HEK293 (cell line): ENCODE measurements around the gene RAB3IP.

Source experiments
- CTCF ChIP-seq: fragments of 450-650 bp; formaldehyde crosslinking; IDR thresholded peaks from 2 replicates; pipeline ENCODE4 v1.5.1; 2016; ENCODE audit warnings: missing biosample characterization, missing genetic modification characterization
- INSM2 ChIP-seq: fragments of 450-650 bp; formaldehyde crosslinking; IDR thresholded peaks from 2 replicates; pipeline ENCODE4 v1.5.1; 2016; ENCODE audit warnings: missing biosample characterization, missing genetic modification characterization
- REST ChIP-seq: fragments of 450-650 bp; formaldehyde crosslinking; IDR thresholded peaks from 2 replicates; pipeline ENCODE4 v1.5.1; 2016; ENCODE audit warnings: missing biosample characterization, missing genetic modification characterization
- SETDB1 ChIP-seq: IDR thresholded peaks from one replicate; pipeline ENCODE4 v1.6.1; 2017; ENCODE audit warnings: mild to moderate bottlenecking, low read length, moderate library complexity, mixed read lengths; ENCODE audit not compliant: insufficient read length
- SP2 ChIP-seq: fragments of 450-650 bp; formaldehyde crosslinking; IDR thresholded peaks from 2 replicates; pipeline ENCODE4 v1.5.1; 2016; ENCODE audit warnings: missing biosample characterization, missing genetic modification characterization
- ZBTB11 ChIP-seq: fragments of 450-650 bp; formaldehyde crosslinking; conservative IDR thresholded peaks from 2 replicates; pipeline ENCODE4 v1.5.1; 2016; ENCODE audit warnings: low read depth, missing biosample characterization, missing genetic modification characterization
- ZEB2 ChIP-seq: fragments of 450-650 bp; formaldehyde crosslinking; IDR thresholded peaks from 2 replicates; pipeline ENCODE4 v1.5.1; 2016; ENCODE audit warnings: missing biosample characterization, missing genetic modification characterization
- ZFP41 ChIP-seq: fragments of 450-650 bp; formaldehyde crosslinking; IDR thresholded peaks from 2 replicates; pipeline ENCODE4 v1.5.1; 2016; ENCODE audit warnings: missing biosample characterization, missing genetic modification characterization, borderline replicate concordance
- ZNF274 ChIP-seq, 2 experiments: fragments of 200-500 bp in 1 of 2; fragments of 450-650 bp in 1 of 2; sonication (Bioruptor generic) in 1 of 2; formaldehyde crosslinking in 1 of 2; IDR thresholded peaks; 2 replicates each; pipeline versions ENCODE4 v1.5.1 to v1.6.1; 2014 to 2016; ENCODE audit warnings: borderline replicate concordance in 1 of 2, inconsistent platforms in 1 of 2, low read length in 1 of 2, missing biosample characterization in 1 of 2, missing genetic modification characterization in 1 of 2
- ZNF341 ChIP-seq: fragments of 450-650 bp; formaldehyde crosslinking; IDR thresholded peaks from 2 replicates; pipeline ENCODE4; 2016; ENCODE audit warnings: low read depth, missing biosample characterization, missing genetic modification characterization
- ZNF391 ChIP-seq: fragments of 450-650 bp; formaldehyde crosslinking; IDR thresholded peaks from 2 replicates; pipeline ENCODE4 v1.5.1; 2016; ENCODE audit warnings: low read depth, missing biosample characterization, missing genetic modification characterization, borderline replicate concordance
- ZNF549 ChIP-seq: fragments of 450-650 bp; IDR thresholded peaks from 2 replicates; pipeline ENCODE4 v1.5.1; 2018; ENCODE audit warnings: missing biosample characterization, missing genetic modification characterization, mild to moderate bottlenecking, inconsistent platforms, moderate library complexity
- ZNF561 ChIP-seq: fragments of 450-650 bp; IDR thresholded peaks from 2 replicates; pipeline ENCODE4 v1.5.1; 2018; ENCODE audit warnings: missing biosample characterization, missing genetic modification characterization, borderline replicate concordance
- ZSCAN4 ChIP-seq: fragments of 450-650 bp; formaldehyde crosslinking; IDR thresholded peaks from 2 replicates; pipeline ENCODE4 v1.5.1; 2017; ENCODE audit warnings: missing biosample characterization, missing genetic modification characterization

- no peak for TF ChIP-seq SP2 (tag by site-specific recombination)
- TF ChIP-seq CTCF (tag by site-specific recombination), result no peak
- TF ChIP-seq ZBTB11, result no peak
- TF ChIP-seq ZNF391 (tag by site-specific recombination), result no peak
- TF ChIP-seq ZFP41, result no peak
- TF ChIP-seq ZNF549 (tag by site-specific recombination), result no peak
- no peak for TF ChIP-seq SETDB1
- TF ChIP-seq REST (tag by site-specific recombination), result no peak
- no peak for TF ChIP-seq ZEB2 (tag by site-specific recombination)
- no peak for TF ChIP-seq ZSCAN4 (tag by site-specific recombination)
- TF ChIP-seq ZNF341 (tag by site-specific recombination), result no peak
- no peak for TF ChIP-seq ZNF274 (IDR thresholded peaks at IDR 0.05; ENCODE audit: low read length)
- no peak for TF ChIP-seq ZNF274 (tag by site-specific recombination; IDR thresholded peaks at IDR 0.05; ENCODE audit: borderline replicate concordance)
- TF ChIP-seq INSM2 (tag by site-specific recombination), result no peak
- TF ChIP-seq ZNF561 (tag by site-specific recombination), result no peak
These were observed 17.9 kb upstream of the RAB3IP start for GRCh38 chr12:69720750-69721149.
